OCI-LY1 (cell line): Measurements from ENCODE around the gene ANKS1A.
"Not testable (repeated sequence)": the region's sequence is repeated elsewhere in the genome, so short reads cannot be mapped to it uniquely, and the experiment has no call there.

Experiments
- CTCF ChIP-seq: fragments of 200-600 bp; sonication (generic), shearing (Covaris generic); IDR thresholded peaks from 2 replicates; pipeline ENCODE4 v1.5.1; 2017; ENCODE audit warnings: mild to moderate bottlenecking, antibody characterized with exemption, low read length, moderate library complexity, mixed read lengths
- EZH2 ChIP-seq: fragments of 200-600 bp; sonication (generic), shearing (Covaris generic); IDR thresholded peaks from 2 replicates; pipeline ENCODE4 v1.8.0; 2017; ENCODE audit warnings: borderline replicate concordance, mixed run types, mild to moderate bottlenecking, antibody characterized with exemption, low read length, moderate library complexity, mixed read lengths

DNA sequence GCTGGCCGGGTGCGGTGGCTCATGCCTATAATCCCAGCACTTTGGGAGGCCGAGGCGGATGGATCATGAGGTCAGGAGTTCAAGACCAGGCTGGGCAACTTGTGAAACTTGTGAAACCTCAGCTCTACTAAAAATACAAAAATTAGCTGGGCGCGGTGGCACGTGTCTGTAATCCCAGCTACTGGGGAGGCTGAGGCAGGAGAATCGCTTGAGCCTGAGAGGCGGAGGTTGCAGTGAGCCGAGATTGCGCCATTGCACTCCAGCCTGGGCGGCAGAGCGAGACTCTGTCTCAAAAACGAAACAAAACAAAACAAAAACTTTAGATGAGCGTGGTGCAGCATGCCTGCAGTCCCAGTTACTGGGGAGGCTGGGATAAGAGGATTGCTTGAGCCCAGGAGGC lies 3.2 kb upstream of the ANKS1A start:
- TF ChIP-seq CTCF, EZH2: not testable (repeated sequence)
